DND-41 (cell line): ENCODE results near the gene SCN7A.

Experiments
- EZH2 ChIP-seq: IDR thresholded peaks from 3 replicates; pipeline ENCODE4 v1.6.1; 2012; ENCODE audit warnings: borderline replicate concordance, low read depth, mild to moderate bottlenecking, moderate library complexity, low read length, inconsistent platforms; ENCODE audit not compliant: severe bottlenecking
- TF ChIP-seq, protein P1 (sequence below): IDR thresholded peaks from 2 replicates; pipeline ENCODE4 v1.5.1; 2012; ENCODE audit warnings: borderline replicate concordance, low read length, moderate library complexity, mild to moderate bottlenecking; ENCODE audit not compliant: poor library complexity, severe bottlenecking; ENCODE audit errors: extremely low read depth

DNA sequence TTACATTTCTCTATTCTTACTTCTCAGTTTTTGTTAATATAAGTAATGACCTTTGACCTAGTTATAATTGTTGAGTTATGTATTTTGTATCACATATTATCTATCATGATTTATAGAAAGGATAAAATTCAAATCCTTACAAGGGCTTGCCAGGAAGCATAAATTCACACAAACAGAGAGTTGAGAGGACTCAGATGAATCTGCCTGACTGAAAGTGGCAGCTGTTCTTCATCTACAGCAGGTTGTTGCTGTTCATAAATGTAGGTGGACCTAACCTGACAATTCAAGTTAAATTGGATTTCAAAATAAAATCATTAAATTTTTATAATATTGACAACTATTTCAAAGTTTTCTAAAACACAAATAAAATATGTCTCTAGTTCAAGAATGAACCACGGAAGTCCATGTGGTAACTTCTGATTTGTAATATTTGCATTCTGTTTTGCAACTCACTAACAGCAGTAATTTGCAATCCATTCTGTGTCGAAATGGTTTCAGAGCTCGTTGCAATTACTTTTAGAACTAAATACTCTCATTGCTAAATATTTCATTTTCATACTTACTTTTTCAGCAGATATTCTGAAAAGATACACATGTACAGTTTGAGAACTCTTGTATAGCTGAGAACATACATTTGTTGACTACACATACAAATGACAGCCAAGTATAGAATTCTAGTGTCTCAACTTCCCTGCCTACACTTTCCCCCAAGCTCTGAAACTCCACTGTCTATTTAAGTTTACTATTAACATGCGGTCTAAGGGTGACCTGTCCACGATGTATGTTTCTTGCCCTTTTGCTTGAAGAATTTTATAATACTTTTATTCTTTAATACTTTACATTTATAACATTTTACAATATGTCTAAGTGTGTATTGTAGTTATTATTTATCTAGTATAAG is 25.7 kb downstream of the SCN7A start:
- TF ChIP-seq, protein P1, sequence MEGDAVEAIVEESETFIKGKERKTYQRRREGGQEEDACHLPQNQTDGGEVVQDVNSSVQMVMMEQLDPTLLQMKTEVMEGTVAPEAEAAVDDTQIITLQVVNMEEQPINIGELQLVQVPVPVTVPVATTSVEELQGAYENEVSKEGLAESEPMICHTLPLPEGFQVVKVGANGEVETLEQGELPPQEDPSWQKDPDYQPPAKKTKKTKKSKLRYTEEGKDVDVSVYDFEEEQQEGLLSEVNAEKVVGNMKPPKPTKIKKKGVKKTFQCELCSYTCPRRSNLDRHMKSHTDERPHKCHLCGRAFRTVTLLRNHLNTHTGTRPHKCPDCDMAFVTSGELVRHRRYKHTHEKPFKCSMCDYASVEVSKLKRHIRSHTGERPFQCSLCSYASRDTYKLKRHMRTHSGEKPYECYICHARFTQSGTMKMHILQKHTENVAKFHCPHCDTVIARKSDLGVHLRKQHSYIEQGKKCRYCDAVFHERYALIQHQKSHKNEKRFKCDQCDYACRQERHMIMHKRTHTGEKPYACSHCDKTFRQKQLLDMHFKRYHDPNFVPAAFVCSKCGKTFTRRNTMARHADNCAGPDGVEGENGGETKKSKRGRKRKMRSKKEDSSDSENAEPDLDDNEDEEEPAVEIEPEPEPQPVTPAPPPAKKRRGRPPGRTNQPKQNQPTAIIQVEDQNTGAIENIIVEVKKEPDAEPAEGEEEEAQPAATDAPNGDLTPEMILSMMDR, result no peak
- no peak for TF ChIP-seq EZH2
